Jurkat, Clone E6-1 (cell line): ENCODE results near the gene CKAP2L. TPM values are rescaled to one million over a fixed set of nuclear protein-coding genes. Genes with fewer than 3 reads are reported as not detected.

Source experiments
- DNase-seq: peaks from one replicate; pipeline ENCODE4 v3.0.0-alpha.2; 2011; ENCODE audit warnings: low read depth, low spot score
- H3K4me3 ChIP-seq: 2 replicates; pipeline ENCODE4 v1.5.1; 2011; ENCODE audit warnings: mild to moderate bottlenecking, low read length, control low read depth, moderate library complexity
- polyA plus RNA-seq: library from polyadenylated mRNA; unstranded; fragments of >200 nt; gene quantifications from one replicate; pipeline ENCODE4 v1.2.1, GENCODE V29; 2012; ENCODE audit warnings: missing spikeins; ENCODE audit not compliant: insufficient read length, insufficient read depth

The CKAP2L gene
- polyA plus RNA-seq: 37.0 TPM

DNA sequence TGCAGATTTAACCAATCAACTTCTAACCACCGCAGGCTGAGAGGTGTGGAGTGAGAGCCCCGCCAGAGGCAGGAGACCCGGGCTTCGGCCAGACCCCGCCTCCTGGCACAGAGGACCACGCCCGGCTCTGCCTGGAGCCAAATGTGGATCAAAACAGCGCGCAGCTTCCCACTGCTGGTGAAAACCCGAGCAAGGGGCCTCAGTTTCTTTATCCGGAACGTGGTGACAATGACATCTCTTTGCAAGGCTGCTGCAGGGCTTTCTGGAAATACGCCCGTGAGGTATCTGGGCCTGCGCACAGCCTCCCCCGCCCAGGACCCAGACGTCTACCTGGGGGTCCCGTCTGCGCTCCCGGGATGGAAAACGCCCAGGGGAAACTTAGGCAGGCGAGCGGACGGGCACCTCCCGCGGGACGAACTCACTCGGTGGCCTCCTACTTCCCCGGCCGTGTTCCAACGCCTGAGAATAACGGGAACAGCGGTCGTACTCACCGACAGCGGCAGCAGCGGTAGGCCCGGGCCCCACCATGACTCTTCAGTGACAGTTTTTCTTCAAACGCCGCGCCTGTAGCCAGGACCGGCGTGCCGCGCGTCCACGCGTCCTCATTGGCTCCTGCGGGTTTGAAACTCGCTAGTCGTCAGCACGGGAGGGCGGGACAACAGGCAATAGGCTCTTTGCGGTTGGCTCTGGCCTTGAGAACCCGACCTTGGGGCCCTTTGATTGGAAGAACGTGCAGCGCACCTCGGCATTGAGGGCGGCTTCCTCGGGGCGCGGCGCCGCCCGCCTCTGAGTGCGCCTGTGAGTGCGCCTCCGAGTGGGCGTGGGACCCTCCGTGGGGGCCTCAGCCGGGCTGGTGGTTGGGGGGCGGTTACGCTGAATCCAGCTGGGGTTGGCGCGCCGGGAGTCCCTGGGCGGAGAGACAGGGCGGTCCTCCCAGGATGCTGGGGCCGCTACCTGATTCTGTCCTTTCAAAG lies at the start of gene CKAP2L:
TSS of gene CKAP2L (minus strand) at position 539 of the 974 bp plus-strand sequence. CDS start at position 528, 11 bp downstream.
- DNase-seq: peak; percentile 99

GRCh38 chr2:112813280-112813966 lies 49.0 kb upstream of the CKAP2L start:
- no peak overlapping the region for H3K4me3 ChIP-seq
- DNase-seq: no peak

More for the DNA sequence above, at the start of gene CKAP2L:
- H3K4me3 ChIP-seq: peak within 1 kb of the TSS; percentile 89

DNA sequence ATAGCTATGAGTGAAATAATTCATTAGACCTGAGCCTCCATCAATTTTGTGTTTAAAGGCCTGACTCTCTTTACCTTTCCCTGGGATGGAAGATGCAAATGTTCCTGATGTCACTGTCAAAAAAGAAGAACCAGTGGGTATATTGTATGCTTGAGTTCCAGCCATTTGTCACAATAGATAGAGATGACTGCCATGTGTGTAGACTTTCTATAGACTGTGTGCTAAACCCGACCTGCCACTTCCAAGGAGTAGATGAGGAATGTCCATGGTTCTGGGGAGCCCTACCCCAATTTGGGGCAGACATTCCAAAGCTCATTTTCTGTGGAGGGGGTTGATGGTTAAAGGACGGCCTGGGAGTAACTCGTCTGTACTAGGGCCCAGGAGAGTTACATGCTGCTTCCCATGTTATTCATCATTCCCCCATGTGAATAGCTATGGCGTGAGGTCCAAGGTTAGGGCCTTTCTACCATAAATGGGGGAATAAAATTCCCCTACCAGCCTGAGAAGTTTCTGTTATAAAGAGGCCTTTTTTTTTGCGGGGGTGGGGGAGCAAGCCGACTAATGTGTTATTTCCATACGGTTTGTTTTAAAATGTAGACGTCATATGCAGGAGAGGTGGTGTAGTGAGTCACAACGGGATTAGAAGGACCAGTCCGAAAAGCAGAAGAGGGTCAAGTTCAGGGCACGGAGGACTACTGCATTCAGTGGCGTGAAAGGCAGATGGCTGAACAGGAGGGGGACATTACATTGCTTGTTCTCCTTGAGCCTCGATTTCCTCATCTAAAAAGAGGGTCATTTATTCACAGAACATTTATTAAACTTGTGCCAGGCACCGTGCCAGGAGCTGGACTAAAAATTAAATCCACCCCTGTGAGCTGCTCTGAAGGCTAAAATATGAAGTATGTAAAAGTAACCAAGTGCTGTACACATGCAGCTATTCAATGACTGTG lies 48.2 kb upstream of the CKAP2L start:
- DNase-seq: no peak
- no peak overlapping the region for H3K4me3 ChIP-seq

- no peak overlapping the region for H3K4me3 ChIP-seq
- no peak for DNase-seq
These were observed 47.5 kb upstream of the CKAP2L start for GRCh38 chr2:112811841-112812306.

GRCh38 chr2:112811276-112811831 lies 46.9 kb upstream of the CKAP2L start:
- no peak for DNase-seq
- H3K4me3 ChIP-seq: no peak overlapping the region

DNA sequence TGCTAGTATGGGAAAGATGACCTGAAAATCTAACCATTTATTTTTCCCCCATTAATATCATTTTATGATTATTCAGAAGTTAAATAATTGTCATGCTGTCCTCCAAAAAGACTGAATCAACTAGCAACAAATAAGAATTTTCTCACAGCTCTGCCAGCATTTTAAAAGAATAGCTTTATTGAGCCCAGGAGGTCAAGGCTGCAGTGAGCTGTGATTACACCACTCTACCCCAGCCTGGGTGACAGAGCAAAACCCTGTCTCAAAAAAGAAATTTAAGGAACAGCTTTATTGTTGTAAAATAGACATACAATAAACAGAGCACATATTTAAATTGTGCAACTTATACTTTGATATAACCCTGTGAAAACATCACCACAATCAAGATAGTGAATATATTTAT lies 44.7 kb upstream of the CKAP2L start:
- H3K4me3 ChIP-seq: no peak overlapping the region
- no peak for DNase-seq

GRCh38 chr2:112807233-112807807 lies 42.9 kb upstream of the CKAP2L start:
- H3K4me3 ChIP-seq: no peak overlapping the region
- no peak for DNase-seq

DNA sequence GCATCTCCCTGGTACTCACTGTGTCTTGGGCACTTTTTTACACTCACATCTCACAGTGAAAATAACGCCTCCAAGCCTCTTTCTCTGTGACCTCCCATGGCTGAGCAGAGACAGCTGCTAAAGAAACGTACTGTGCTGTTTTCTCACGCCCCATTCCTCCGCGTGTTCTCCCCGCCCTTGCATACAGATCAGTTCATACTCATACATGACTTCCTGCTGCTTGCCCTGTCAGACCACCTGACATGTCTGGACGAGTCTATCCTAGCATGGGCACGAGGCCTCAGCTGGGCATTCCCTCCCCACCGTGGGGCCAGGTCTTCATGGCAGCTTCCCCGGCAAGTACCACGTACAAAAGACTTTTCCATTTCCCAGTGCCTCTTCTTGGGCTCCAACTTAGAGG lies 41.1 kb upstream of the CKAP2L start:
- H3K4me3 ChIP-seq: no peak overlapping the region
- DNase-seq: no peak

DNA sequence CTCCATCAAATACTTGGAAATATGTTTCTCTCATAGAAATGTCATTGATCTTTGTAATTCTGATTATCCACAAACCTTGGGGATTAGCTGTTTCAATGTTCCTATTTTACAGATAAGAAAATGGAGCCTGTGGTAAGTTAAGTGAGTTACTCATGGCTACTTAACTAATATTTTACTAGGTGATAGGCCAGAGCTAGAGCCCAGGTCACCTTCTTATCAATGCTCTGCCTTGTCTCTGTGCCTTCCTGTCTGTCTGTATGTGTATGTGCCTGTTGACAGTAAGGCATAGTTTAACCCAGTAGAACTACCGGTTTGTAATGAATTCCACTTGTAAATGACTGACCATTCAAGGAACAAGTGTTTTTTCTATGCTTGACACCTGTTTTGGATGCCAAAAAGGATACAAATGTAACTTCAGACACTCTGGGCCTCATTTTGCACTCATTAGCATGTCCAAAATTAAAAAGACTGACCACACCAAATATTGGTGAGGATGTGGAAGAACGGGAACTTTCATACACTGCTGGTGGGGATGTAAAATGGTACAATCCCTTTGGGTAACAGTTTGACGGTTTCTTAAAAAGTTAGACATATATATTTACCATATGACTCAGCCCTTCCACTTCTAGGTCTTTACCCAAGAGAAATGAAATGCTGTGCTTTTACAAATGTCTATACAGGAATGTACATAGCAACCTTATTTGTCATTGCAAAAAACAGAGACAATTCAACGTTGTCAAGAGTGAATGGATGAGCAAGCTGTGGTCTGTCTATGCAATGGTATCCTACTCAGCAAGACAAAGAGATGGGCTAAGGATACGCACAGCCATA lies 39.5 kb upstream of the CKAP2L start:
- DNase-seq: no peak
- H3K4me3 ChIP-seq: no peak overlapping the region

GRCh38 chr2:112800881-112801583 lies 36.6 kb upstream of the CKAP2L start:
- no peak overlapping the region for H3K4me3 ChIP-seq
- no peak for DNase-seq

- no peak for DNase-seq
- no peak overlapping the region for H3K4me3 ChIP-seq
These were observed 34.9 kb upstream of the CKAP2L start for GRCh38 chr2:112798979-112799975.

GRCh38 chr2:112796486-112796885 lies 32.1 kb upstream of the CKAP2L start:
- no peak for DNase-seq
- no peak overlapping the region for H3K4me3 ChIP-seq

- DNase-seq: no peak
- no peak overlapping the region for H3K4me3 ChIP-seq
These were observed 31.4 kb upstream of the CKAP2L start for GRCh38 chr2:112795774-112796173.

DNA sequence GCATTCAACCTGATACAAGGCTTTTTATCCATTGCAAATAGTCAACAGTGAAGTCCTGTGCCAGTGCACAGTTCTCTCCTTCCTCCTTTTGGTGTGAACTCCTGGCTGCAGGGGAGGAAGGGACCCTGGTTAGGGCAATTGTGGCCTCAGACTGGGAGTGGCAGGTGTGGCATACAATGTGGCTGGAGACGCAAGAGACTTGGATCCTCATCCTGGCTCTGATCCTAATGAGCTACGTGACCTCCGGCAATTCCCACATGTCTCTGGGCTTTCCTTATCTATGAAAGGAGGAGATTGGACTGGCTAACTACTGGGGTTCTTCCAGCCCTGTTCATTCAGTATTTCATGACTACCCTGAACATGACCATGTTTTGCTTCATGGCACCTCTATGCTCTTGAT lies 30.4 kb upstream of the CKAP2L start:
- no peak overlapping the region for H3K4me3 ChIP-seq
- DNase-seq: no peak

GRCh38 chr2:112794131-112794733 lies 29.8 kb upstream of the CKAP2L start:
- no peak overlapping the region for H3K4me3 ChIP-seq
- no peak for DNase-seq
